ENCODE data around the gene EXD2. TPM values are rescaled to one million over a fixed set of nuclear protein-coding genes. Genes with fewer than 3 reads are reported as not detected.

The EXD2 gene
- total and polyA plus RNA-seq, 2 of the 13 experiments (the other 11 are each of a cell fraction or from before 2014, with no cell fraction given), result 9.5 to 15.1 TPM

DNA sequence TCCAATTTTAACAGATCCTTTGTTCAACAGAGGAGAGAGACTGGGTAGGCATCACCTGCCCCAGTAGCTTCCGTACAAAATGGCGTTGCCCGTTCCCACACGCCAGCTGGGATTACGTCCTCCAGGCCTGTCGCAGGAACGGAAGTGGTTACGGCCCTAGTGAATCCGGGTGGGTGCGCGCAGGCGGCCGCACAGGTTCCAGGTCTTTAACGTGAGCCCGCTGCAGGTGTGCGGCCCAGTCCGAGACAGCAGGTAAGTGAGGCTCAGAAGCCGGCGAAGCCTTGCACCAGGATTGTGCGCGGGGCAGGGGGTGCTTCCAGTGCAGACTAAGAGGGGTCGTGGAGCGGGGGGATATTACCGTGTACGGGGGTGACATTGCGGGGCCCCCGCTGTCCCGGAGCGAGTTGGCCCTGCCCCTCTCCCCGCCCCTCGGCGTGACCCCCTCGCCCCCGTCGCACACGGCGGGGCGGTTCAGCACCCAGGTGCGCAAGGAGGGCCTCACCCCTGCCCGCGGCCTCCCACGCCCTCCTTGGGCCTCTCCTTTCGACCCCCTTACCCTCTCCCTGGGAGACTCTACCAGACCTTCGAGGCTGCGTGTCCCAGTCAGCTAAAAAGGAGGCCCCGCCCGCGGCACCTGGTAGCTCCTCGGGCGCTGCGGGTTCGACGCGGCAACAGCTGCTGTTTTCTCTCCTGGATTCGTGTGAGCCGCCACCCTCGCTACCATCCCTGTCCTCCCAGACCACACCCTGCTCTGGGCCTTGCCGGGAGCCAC, at the start of gene EXD2 (continued):
- peak; percentile 92 for TF ChIP-seq CREM (IDR thresholded peaks at IDR 0.05)
- no peak for TF ChIP-seq CREM (CRISPR knock-in tag; IDR thresholded peaks at IDR 0.05)
- no peak for TF ChIP-seq SATB2 (CRISPR knock-in tag; IDR thresholded peaks at IDR 0.05)
- TF ChIP-seq PHB2 (IDR thresholded peaks at IDR 0.05; ENCODE audit: partially characterized antibody), result no peak
- peak; percentile 37; the same call in 1 of the 2 replicates for TF ChIP-seq ZNF274 (CRISPR knock-in tag; IDR thresholded peaks at IDR 0.05)
- no peak for TF ChIP-seq ZNF879 (CRISPR knock-in tag; IDR thresholded peaks at IDR 0.05)
- TF ChIP-seq MYNN (CRISPR knock-in tag; IDR thresholded peaks at IDR 0.05; ENCODE audit: low read depth), result 0 out of 2 replicates have a peak, but pooled peaks have one; percentile 45
- no peak for TF ChIP-seq LBX2 (CRISPR knock-in tag; IDR thresholded peaks at IDR 0.05; ENCODE audit: borderline replicate concordance)
- no peak for TF ChIP-seq ZMYM2 (CRISPR knock-in tag; IDR thresholded peaks at IDR 0.05)
- no peak for TF ChIP-seq ZUFSP (CRISPR knock-in tag; IDR thresholded peaks at IDR 0.05; ENCODE audit: borderline replicate concordance)
- no peak for TF ChIP-seq IKZF4 (CRISPR knock-in tag; IDR thresholded peaks at IDR 0.05; ENCODE audit: borderline replicate concordance, low read depth, not compliant biosample characterization)
- peak; percentile 22; the same call in 1 of the 2 replicates for TF ChIP-seq EEA1 (CRISPR knock-in tag; IDR thresholded peaks at IDR 0.05; ENCODE audit: borderline replicate concordance)
- TF ChIP-seq HMG20A (CRISPR knock-in tag; IDR thresholded peaks at IDR 0.05; ENCODE audit: borderline replicate concordance), result 0 out of 2 replicates have a peak, but pooled peaks have one; percentile 13
- TF ChIP-seq, protein P1, sequence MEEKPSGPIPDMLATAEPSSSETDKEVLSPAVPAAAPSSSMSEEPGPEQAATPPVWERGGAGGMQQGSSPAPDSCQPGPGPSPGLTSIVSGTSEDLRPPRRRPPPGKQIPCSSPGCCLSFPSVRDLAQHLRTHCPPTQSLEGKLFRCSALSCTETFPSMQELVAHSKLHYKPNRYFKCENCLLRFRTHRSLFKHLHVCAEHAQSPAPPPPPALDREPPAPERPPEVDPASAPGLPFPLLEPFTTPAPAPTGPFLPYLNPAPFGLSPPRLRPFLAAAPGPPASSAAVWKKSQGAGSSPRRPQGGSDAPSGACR (CRISPR knock-in tag; IDR thresholded peaks at IDR 0.05), result no peak
- TF ChIP-seq ZNF329 (CRISPR knock-in tag; IDR thresholded peaks at IDR 0.05; ENCODE audit: low read depth), result no peak
- TF ChIP-seq ZNF510 (CRISPR knock-in tag; IDR thresholded peaks at IDR 0.05; ENCODE audit: low read depth), result 0 out of 2 replicates have a peak, but pooled peaks have one; percentile 78
- peak; percentile 94 for TF ChIP-seq CBX1 (IDR thresholded peaks at IDR 0.05; ENCODE audit: low read depth)
- TF ChIP-seq TBX2 (CRISPR knock-in tag; IDR thresholded peaks at IDR 0.05; ENCODE audit: borderline replicate concordance), result peak; percentile 53; the same call in 1 of the 2 replicates
- no peak for TF ChIP-seq ELK4 (CRISPR knock-in tag; IDR thresholded peaks at IDR 0.05; ENCODE audit: borderline replicate concordance)
- no peak for TF ChIP-seq ZBTB39 (CRISPR knock-in tag; IDR thresholded peaks at IDR 0.05)
- no peak for TF ChIP-seq ZNF878 (CRISPR knock-in tag; IDR thresholded peaks at IDR 0.05)

Data from HepG2 (cell line).